Lower leg skin (tissue), 3 donors: ENCODE data around the gene RUNX3.

Experiments used
- POLR2A ChIP-seq, 2 donors: fragments of 450-650 bp; IDR thresholded peaks; one replicate each; pipeline ENCODE4 v1.6.1; 2016 to 2017; ENCODE audit warnings: antibody characterized with exemption in 2 of 2, mild to moderate bottlenecking in 1 of 2, moderate library complexity in 1 of 2
- TF ChIP-seq, protein P1 (sequence below), 3 donors: fragments of 450-650 bp; IDR thresholded peaks; one replicate each; pipeline ENCODE4 v1.5.1; 2016; ENCODE audit warnings: antibody characterized with exemption in 3 of 3, mild to moderate bottlenecking in 3 of 3, moderate library complexity in 2 of 3

DNA sequence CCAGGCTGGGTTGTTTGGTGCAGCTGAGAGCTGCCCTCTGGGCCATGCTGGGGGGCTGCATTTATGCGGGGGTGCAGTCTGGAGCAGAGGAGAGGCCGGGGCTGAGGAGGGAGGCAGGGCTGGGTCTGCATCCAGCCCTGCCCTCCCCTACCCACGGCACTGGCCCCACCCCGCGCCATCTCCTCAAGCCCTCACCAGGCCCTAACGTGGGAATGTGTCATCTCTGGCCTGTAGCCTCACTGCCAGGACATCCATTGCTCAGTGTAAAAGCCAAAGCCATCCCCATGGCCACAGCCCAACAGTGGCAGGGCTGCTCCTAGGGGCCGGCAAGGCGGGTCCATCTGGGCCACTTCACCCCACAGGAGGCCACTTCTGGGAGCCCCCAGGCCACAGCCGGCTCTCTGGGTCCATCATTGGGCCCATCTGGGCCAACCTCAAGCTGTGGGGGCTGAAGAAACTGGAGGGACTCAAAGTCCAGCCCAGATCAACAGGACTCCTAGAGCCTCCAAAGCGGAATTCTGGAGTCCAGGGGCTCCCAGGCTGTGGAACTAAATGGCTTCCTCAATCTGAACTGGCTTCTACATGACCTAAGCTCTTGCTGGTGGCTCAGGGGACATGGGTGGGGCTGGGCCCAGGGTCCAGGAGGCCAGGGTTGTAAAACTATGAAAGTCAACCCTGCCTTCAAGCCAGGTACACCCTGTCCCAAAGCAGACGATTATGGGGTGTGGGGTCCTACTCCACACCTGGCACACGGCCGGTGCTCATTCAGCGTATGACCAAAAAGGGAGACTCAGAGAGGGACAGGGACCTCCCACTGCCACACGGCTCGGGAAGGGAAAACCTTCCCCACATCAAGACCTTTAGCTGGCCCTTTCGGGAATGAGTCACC, 32.6 kb downstream of the RUNX3 start:
- TF ChIP-seq, protein P1, sequence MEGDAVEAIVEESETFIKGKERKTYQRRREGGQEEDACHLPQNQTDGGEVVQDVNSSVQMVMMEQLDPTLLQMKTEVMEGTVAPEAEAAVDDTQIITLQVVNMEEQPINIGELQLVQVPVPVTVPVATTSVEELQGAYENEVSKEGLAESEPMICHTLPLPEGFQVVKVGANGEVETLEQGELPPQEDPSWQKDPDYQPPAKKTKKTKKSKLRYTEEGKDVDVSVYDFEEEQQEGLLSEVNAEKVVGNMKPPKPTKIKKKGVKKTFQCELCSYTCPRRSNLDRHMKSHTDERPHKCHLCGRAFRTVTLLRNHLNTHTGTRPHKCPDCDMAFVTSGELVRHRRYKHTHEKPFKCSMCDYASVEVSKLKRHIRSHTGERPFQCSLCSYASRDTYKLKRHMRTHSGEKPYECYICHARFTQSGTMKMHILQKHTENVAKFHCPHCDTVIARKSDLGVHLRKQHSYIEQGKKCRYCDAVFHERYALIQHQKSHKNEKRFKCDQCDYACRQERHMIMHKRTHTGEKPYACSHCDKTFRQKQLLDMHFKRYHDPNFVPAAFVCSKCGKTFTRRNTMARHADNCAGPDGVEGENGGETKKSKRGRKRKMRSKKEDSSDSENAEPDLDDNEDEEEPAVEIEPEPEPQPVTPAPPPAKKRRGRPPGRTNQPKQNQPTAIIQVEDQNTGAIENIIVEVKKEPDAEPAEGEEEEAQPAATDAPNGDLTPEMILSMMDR (IDR thresholded peaks at IDR 0.05): no peak
- no peak for TF ChIP-seq POLR2A (IDR thresholded peaks at IDR 0.05)
